Measurements from ENCODE around the gene RBM17.

Gene RBM17

GRCh38 chr10:6110136-6110535, 21.3 kb downstream of the RBM17 start:
- Histone ChIP-seq H3K27me3 (ENCODE audit: control insufficient read depth in 5 of 5, insufficient read depth in 4 of 5, low read length in 5 of 5) (no peaks in the 10 kb centered on the region), H3K9ac (ENCODE audit: low read length in 5 of 5) (no peak overlapping the region), H3K4me3 (ENCODE audit: low read depth in 1 of 5, low read length in 5 of 5) (no peak overlapping the region), H3K36me3 (ENCODE audit: control insufficient read depth in 5 of 5, insufficient read depth in 5 of 5, low read length in 5 of 5) (peaks cover 37 to 95% (median 82%) of the 10 kb centered on the region in 5 donors), H3K27ac (ENCODE audit: low read depth, low read length) (no peak overlapping the region), H3K4me1 (ENCODE audit: control insufficient read depth in 5 of 5, insufficient read depth in 5 of 5, low read length in 5 of 5) (peaks cover 0 to 11% (median 9%) of the 10 kb centered on the region in 5 donors), H3K9me3 (ENCODE audit: control insufficient read depth in 5 of 5, low read length in 5 of 5) (no peaks in the 10 kb centered on the region)

- Histone ChIP-seq H3K9me3 (ENCODE audit: control insufficient read depth in 5 of 5, low read length in 5 of 5) (no peaks in the 10 kb centered on the region), H3K36me3 (ENCODE audit: control insufficient read depth in 5 of 5, insufficient read depth in 5 of 5, low read length in 5 of 5) (peaks cover 36 to 83% (median 69%) of the 10 kb centered on the region in 5 donors), H3K27me3 (ENCODE audit: control insufficient read depth in 5 of 5, insufficient read depth in 4 of 5, low read length in 5 of 5) (no peaks in the 10 kb centered on the region), H3K9ac (ENCODE audit: low read length in 5 of 5) (no peak overlapping the region), H3K27ac (ENCODE audit: low read depth, low read length) (no peak overlapping the region), H3K4me3 (ENCODE audit: low read depth in 1 of 5, low read length in 5 of 5) (no peak overlapping the region), H3K4me1 (ENCODE audit: control insufficient read depth in 5 of 5, insufficient read depth in 5 of 5, low read length in 5 of 5) (peaks cover 0 to 16% (median 13%) of the 10 kb centered on the region in 5 donors)
These were observed 24.1 kb downstream of the RBM17 start for GRCh38 chr10:6112893-6113292.

- H3K27me3 ChIP-seq (ENCODE audit: control insufficient read depth in 5 of 5, insufficient read depth in 4 of 5, low read length in 5 of 5): no peaks in the 10 kb centered on the region
- H3K9me3 ChIP-seq (ENCODE audit: control insufficient read depth in 5 of 5, low read length in 5 of 5): no peaks in the 10 kb centered on the region
- peaks cover 33 to 70% (median 61%) of the 10 kb centered on the region in 5 donors for H3K36me3 ChIP-seq (ENCODE audit: control insufficient read depth in 5 of 5, insufficient read depth in 5 of 5, low read length in 5 of 5)
- peaks cover 0 to 16% (median 13%) of the 10 kb centered on the region in 5 donors for H3K4me1 ChIP-seq (ENCODE audit: control insufficient read depth in 5 of 5, insufficient read depth in 5 of 5, low read length in 5 of 5)
- peak overlapping the region in 2 of 5 donors; percentile 39 to 43 for H3K9ac ChIP-seq (ENCODE audit: low read length in 5 of 5)
- H3K27ac ChIP-seq (ENCODE audit: low read depth, low read length): peak overlapping the region; percentile 62
- no peak overlapping the region for H3K4me3 ChIP-seq (ENCODE audit: low read depth in 1 of 5, low read length in 5 of 5)
These were observed 25.5 kb downstream of the RBM17 start for GRCh38 chr10:6114299-6114698.

- peak overlapping the region in 3 of 5 donors; percentile 39 to 47 (median 43) for H3K9ac ChIP-seq (ENCODE audit: low read length in 5 of 5)
- H3K27me3 ChIP-seq (ENCODE audit: control insufficient read depth in 5 of 5, insufficient read depth in 4 of 5, low read length in 5 of 5): no peaks in the 10 kb centered on the region
- peaks cover 33 to 64% (median 56%) of the 10 kb centered on the region in 5 donors for H3K36me3 ChIP-seq (ENCODE audit: control insufficient read depth in 5 of 5, insufficient read depth in 5 of 5, low read length in 5 of 5)
- H3K4me1 ChIP-seq (ENCODE audit: control insufficient read depth in 5 of 5, insufficient read depth in 5 of 5, low read length in 5 of 5): peaks cover 0 to 16% (median 13%) of the 10 kb centered on the region in 5 donors
- no peak overlapping the region for H3K4me3 ChIP-seq (ENCODE audit: low read depth in 1 of 5, low read length in 5 of 5)
- peak overlapping the region; percentile 62 for H3K27ac ChIP-seq (ENCODE audit: low read depth, low read length)
- H3K9me3 ChIP-seq (ENCODE audit: control insufficient read depth in 5 of 5, low read length in 5 of 5): no peaks in the 10 kb centered on the region
These were observed 26.0 kb downstream of the RBM17 start for GRCh38 chr10:6114805-6115341.

GRCh38 chr10:6115411-6115810, 26.6 kb downstream of the RBM17 start:
- no peaks in the 10 kb centered on the region for H3K27me3 ChIP-seq (ENCODE audit: control insufficient read depth in 5 of 5, insufficient read depth in 4 of 5, low read length in 5 of 5)
- peak overlapping the region; percentile 62 for H3K27ac ChIP-seq (ENCODE audit: low read depth, low read length)
- H3K9me3 ChIP-seq (ENCODE audit: control insufficient read depth in 5 of 5, low read length in 5 of 5): no peaks in the 10 kb centered on the region
- peaks cover 0 to 17% (median 13%) of the 10 kb centered on the region in 5 donors for H3K4me1 ChIP-seq (ENCODE audit: control insufficient read depth in 5 of 5, insufficient read depth in 5 of 5, low read length in 5 of 5)
- H3K9ac ChIP-seq (ENCODE audit: low read length in 5 of 5): peak overlapping the region in 1 of 5 donors; percentile 47
- peaks cover 33 to 59% (median 51%) of the 10 kb centered on the region in 5 donors for H3K36me3 ChIP-seq (ENCODE audit: control insufficient read depth in 5 of 5, insufficient read depth in 5 of 5, low read length in 5 of 5)
- no peak overlapping the region for H3K4me3 ChIP-seq (ENCODE audit: low read depth in 1 of 5, low read length in 5 of 5)

- peak overlapping the region; percentile 62 for H3K27ac ChIP-seq (ENCODE audit: low read depth, low read length)
- no peak overlapping the region for H3K9ac ChIP-seq (ENCODE audit: low read length in 5 of 5)
- peaks cover 33 to 54% (median 46%) of the 10 kb centered on the region in 5 donors for H3K36me3 ChIP-seq (ENCODE audit: control insufficient read depth in 5 of 5, insufficient read depth in 5 of 5, low read length in 5 of 5)
These were observed 27.1 kb downstream of the RBM17 start for GRCh38 chr10:6115824-6116350.

GRCh38 chr10:6116806-6117205, 28.0 kb downstream of the RBM17 start:
- Histone ChIP-seq H3K9me3 (ENCODE audit: control insufficient read depth in 5 of 5, low read length in 5 of 5) (no peaks in the 10 kb centered on the region), H3K9ac (ENCODE audit: low read length in 5 of 5) (no peak overlapping the region), H3K36me3 (ENCODE audit: control insufficient read depth in 5 of 5, insufficient read depth in 5 of 5, low read length in 5 of 5) (peaks cover 33 to 45% (median 38%) of the 10 kb centered on the region in 5 donors), H3K4me1 (ENCODE audit: control insufficient read depth in 5 of 5, insufficient read depth in 5 of 5, low read length in 5 of 5) (peaks cover 2 to 24% (median 17%) of the 10 kb centered on the region in 5 donors), H3K27ac (ENCODE audit: low read depth, low read length) (no peak overlapping the region), H3K27me3 (ENCODE audit: control insufficient read depth in 5 of 5, insufficient read depth in 4 of 5, low read length in 5 of 5) (no peaks in the 10 kb centered on the region), H3K4me3 (ENCODE audit: low read depth in 1 of 5, low read length in 5 of 5) (no peak overlapping the region)

More at GRCh38 chr10:6115824-6116350, 27.1 kb downstream of the RBM17 start:
- Histone ChIP-seq H3K4me3 (ENCODE audit: low read depth in 1 of 5, low read length in 5 of 5) (no peak overlapping the region), H3K9me3 (ENCODE audit: control insufficient read depth in 5 of 5, low read length in 5 of 5) (no peaks in the 10 kb centered on the region), H3K27me3 (ENCODE audit: control insufficient read depth in 5 of 5, insufficient read depth in 4 of 5, low read length in 5 of 5) (no peaks in the 10 kb centered on the region), H3K4me1 (ENCODE audit: control insufficient read depth in 5 of 5, insufficient read depth in 5 of 5, low read length in 5 of 5) (peaks cover 1 to 21% (median 16%) of the 10 kb centered on the region in 5 donors)

GRCh38 chr10:6117711-6118110, 28.9 kb downstream of the RBM17 start:
- Histone ChIP-seq H3K9ac (ENCODE audit: low read length in 5 of 5) (no peak overlapping the region), H3K27me3 (ENCODE audit: control insufficient read depth in 5 of 5, insufficient read depth in 4 of 5, low read length in 5 of 5) (no peaks in the 10 kb centered on the region), H3K4me1 (ENCODE audit: control insufficient read depth in 5 of 5, insufficient read depth in 5 of 5, low read length in 5 of 5) (peaks cover 2 to 24% (median 17%) of the 10 kb centered on the region in 5 donors), H3K27ac (ENCODE audit: low read depth, low read length) (no peak overlapping the region), H3K4me3 (ENCODE audit: low read depth in 1 of 5, low read length in 5 of 5) (no peak overlapping the region), H3K36me3 (ENCODE audit: control insufficient read depth in 5 of 5, insufficient read depth in 5 of 5, low read length in 5 of 5) (peaks cover 26 to 36% (median 30%) of the 10 kb centered on the region in 5 donors), H3K9me3 (ENCODE audit: control insufficient read depth in 5 of 5, low read length in 5 of 5) (no peaks in the 10 kb centered on the region)

- peaks cover 10 to 19% (median 14%) of the 10 kb centered on the region in 5 donors for H3K36me3 ChIP-seq (ENCODE audit: control insufficient read depth in 5 of 5, insufficient read depth in 5 of 5, low read length in 5 of 5)
- no peak overlapping the region for H3K27ac ChIP-seq (ENCODE audit: low read depth, low read length)
These were observed 30.6 kb downstream of the RBM17 start for GRCh38 chr10:6119423-6119822.

GRCh38 chr10:6119962-6120361, 31.1 kb downstream of the RBM17 start:
- H3K27me3 ChIP-seq (ENCODE audit: control insufficient read depth in 5 of 5, insufficient read depth in 4 of 5, low read length in 5 of 5): no peaks in the 10 kb centered on the region
- H3K4me3 ChIP-seq (ENCODE audit: low read depth in 1 of 5, low read length in 5 of 5): no peak overlapping the region
- H3K36me3 ChIP-seq (ENCODE audit: control insufficient read depth in 5 of 5, insufficient read depth in 5 of 5, low read length in 5 of 5): peaks cover 5 to 13% (median 12%) of the 10 kb centered on the region in 5 donors
- no peak overlapping the region for H3K9ac ChIP-seq (ENCODE audit: low read length in 5 of 5)
- peaks cover 2 to 25% (median 22%) of the 10 kb centered on the region in 5 donors for H3K4me1 ChIP-seq (ENCODE audit: control insufficient read depth in 5 of 5, insufficient read depth in 5 of 5, low read length in 5 of 5)
- H3K27ac ChIP-seq (ENCODE audit: low read depth, low read length): no peak overlapping the region
- H3K9me3 ChIP-seq (ENCODE audit: control insufficient read depth in 5 of 5, low read length in 5 of 5): no peaks in the 10 kb centered on the region

More at GRCh38 chr10:6119423-6119822, 30.6 kb downstream of the RBM17 start:
- Histone ChIP-seq H3K9ac (ENCODE audit: low read length in 5 of 5) (no peak overlapping the region), H3K9me3 (ENCODE audit: control insufficient read depth in 5 of 5, low read length in 5 of 5) (no peaks in the 10 kb centered on the region), H3K27me3 (ENCODE audit: control insufficient read depth in 5 of 5, insufficient read depth in 4 of 5, low read length in 5 of 5) (no peaks in the 10 kb centered on the region), H3K4me3 (ENCODE audit: low read depth in 1 of 5, low read length in 5 of 5) (no peak overlapping the region), H3K4me1 (ENCODE audit: control insufficient read depth in 5 of 5, insufficient read depth in 5 of 5, low read length in 5 of 5) (peaks cover 2 to 25% (median 21%) of the 10 kb centered on the region in 5 donors)

All from subcutaneous abdominal adipose tissue (tissue), 5 donors.